ENCODE measurements around the gene PTPRD. TPM values are rescaled to one million over a fixed set of nuclear protein-coding genes. Genes with fewer than 3 reads are reported as not detected.

The PTPRD gene
- total RNA-seq, 1 donor from 2014 or later: 336 TPM

DNA sequence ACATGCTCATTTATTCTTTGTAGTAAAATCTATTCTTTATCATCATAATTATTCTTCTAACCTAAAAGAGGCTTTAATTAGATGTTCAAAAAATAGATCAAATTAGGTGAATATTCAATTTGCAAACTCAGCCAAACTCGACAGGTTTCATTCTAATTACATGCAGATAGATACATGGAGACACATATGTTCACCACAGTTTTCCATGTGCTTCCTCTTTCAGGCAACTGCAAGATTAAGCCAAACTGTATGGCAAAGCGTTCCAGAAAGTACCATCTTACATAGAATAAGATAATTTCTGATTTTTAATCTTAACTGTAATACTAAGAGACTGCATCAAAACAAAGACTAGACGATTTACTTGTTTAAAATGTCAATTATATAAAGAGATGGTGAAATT lies 1944.6 kb downstream of the PTPRD start:
- DNase-seq: no peak

DNA sequence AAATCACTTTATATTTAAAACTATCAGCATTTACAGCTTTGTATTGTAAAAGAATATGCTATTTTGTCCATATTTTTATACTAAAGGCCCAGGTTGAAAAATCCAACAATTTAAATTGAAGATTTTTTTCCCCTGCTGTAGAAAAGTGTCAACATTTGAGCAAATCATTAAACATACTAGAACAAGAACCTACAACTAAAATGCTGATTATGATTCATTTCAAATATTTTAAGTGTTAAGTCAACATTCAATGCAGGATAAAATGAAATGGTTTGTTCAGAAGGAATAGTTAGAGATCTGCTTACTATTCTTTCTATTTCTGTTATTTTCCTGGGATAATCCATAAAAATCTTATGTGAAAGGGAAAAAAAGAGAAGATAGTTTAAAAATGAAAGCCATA lies 1946.7 kb downstream of the PTPRD start:
- DNase-seq: no peak

DNA sequence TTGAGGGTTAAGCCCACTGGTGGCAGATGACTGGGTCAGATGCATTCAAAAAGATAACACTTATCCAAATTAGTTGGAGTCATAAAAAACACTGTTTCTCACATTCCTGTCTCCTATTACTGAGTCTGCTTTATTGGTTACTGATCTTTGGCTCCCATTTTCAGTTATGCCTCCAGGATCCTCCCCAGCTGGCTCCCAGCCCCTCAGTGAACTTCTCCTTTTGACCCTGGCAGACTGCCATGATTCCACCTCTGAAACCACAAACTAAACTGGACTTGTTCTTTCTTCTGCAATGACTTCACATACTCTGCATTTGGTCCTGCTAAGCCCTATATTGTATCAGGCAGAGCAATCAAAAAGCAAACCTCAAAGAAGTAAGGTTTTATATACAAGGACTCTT lies 1952.4 kb downstream of the PTPRD start:
- DNase-seq: no peak

DNA sequence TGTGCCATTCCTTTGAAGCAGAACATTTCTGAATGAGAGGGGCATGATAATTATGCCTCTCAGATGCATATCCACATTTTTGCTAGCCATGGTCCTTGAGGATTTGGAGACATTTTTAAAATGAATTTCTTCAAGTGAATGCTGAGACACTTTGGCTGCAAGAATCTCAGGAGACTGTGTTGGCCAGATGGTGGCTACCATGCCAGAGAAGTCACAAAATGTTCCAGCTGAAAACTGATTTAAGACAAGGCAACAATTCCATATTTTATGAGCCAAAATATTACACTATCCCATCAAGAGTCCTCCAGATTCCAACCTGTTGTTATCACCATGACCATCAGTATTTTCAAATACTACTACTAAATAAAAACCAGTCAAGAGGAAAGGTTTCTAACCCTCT lies 1953.7 kb downstream of the PTPRD start:
- DNase-seq: no peak

DNA sequence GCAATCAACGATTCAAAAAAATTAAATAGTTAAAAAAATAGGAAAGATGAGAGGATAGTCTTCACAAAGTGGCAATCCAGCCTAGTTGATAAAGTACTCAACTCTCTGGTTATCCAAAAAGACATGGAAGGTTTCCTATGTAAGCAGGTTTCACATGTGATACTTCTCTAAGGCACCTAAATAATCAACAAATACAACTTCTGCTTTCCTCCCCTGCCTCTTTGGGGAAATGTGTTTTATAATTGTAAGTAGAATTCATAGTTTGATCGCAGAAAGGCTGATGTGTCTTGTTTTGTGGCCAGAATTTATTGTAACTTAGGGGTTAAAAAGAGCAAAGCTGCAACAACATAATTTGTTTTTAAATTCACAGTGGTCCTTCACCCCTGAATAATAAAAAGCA lies 1957.7 kb downstream of the PTPRD start:
- no peak for DNase-seq

DNA sequence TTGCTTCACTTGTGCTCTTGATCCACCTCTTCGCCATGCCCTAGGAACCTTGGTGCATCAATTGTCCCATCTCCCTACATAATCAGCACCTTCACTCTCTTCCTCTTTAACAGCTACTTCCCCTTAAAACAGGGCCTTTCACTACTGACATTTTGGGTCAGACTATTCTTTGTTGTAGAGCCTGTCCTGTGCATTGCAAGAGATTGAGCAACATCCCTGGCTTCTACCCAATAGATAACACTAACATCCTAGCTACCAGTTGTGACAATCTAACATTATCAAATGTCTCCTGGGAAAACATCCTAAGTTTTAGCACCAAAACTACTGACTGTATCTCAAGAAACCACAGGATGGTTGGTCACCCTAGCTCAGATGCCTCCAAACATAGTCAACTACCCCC lies 1958.9 kb downstream of the PTPRD start:
- no peak for DNase-seq

DNA sequence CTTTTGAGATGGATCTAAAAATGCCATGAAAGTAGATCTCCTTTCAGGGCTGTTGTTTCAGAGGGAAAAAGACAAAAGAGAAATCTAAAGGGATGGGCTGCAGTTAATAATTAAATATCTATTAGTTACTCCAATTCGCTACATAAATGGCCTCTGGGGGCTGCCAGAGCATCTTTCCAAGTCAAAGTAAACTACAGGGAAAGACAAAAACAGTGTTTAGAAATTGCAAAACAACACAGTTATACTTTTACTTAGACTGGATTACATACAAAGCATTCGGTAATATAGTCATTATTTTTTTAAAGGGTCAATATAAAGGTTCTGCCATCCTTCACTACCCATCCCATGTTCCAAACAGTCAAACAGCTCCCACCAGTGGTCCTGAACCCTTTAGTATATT lies 1959.7 kb downstream of the PTPRD start:
- no peak for DNase-seq

DNA sequence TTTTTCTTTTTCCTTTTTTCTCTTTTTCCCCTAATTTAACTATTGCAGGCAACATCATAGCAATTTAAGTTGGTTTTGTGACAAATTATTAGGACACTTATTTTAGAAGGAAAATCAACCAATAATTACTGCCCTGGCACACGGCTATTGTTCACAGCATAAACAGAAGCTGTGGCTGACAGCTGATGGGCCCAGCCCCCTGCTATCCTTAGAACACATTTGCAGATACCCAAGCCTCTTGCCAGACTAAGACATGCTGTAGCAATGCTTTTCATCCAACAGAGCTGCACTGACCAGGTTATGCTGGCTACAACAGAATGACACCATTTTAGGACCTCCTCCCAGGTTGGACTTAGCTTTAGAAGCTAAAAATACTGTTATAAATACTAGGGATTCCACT lies 1960.5 kb downstream of the PTPRD start:
- DNase-seq: no peak

DNA sequence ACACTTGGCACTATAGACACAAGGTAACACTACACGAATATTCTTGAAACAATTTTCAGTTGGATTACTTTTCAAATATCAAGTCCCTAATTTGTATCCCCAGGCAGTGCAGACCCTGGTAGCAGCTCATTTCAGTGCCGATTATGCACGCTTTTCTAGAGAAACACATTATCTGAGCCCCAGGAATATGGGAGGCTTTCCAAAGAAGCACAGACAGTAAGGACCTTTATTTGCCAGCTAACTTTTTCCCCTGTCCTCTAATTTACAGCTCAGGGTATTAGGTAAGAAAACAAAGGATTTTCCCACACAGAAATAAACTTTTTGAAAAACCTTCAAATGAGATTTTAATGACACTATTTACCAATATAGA lies 1961.0 kb downstream of the PTPRD start:
- DNase-seq: no peak

DNA sequence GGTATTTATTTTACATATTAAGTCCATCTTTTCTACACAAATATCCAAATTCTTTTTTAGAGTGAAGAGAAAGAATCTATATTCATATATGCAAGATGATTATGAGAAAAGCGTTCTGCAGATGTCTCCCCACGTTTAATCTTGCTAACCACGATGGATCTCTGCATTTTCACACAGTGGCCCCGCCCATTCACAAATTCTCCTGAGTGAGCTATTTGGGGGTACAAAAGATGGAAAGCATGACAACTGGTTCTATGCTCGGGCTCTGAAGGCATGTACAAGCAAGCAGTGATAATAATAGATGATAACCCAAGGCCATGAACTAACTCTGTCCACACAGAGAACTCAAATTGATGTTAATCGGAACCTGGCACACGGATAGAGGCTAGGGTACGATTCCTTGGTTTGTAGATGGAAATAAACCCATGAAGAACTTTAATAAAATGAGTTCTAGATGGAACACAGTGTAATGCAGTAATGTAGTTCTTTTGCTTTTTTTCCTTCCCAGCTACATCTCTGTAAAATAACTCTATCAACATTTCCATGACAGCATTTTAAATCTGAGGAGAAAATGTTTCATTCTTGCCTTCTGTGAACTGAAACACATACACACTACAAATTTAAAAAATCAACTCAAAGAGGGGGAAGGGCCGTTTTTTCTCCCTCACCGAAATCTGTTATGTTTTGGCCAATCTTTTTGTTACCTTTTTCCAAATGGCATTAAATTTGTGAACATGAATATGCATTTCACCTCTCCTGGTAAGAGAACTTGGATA lies 1961.5 kb downstream of the PTPRD start:
- no peak for DNase-seq

DNA sequence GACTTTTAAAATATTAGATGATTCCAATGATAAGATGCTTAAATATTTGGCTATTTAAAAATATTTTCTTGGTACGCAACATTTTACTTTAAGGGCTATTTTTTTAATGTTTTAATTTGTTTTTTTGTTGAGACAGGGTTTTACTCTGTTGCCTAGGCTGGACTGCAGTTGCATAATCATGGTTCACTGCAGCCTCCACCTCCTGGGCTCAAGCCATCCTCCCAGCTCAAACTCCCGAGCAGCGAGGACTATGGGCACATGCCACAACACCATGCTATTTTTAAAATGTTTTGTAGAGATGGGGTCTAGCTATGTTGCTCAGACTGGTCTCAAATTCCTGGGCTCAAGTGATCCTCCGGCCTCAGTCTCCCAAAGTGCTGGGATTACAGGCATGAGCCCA lies 1963.0 kb downstream of the PTPRD start:
- no peak for DNase-seq

DNA sequence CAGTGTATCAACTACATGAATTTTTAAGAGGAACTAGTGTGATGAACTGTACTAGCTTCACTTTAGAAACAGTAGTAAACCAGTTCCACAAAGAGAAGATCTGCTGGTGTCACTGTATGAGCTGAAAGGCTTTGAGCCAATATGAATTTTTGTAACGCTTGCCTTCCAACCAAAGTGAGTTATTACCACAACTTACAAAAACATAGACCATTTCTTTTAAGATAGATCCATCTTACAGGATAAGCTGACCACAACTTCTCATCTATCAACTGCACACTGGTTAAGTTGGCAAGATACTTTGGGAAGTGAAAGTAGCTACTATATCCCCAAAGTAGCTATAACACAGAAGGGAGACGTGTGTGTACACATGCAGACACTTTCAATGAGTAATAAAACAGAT lies 1963.6 kb downstream of the PTPRD start:
- DNase-seq: no peak

DNA sequence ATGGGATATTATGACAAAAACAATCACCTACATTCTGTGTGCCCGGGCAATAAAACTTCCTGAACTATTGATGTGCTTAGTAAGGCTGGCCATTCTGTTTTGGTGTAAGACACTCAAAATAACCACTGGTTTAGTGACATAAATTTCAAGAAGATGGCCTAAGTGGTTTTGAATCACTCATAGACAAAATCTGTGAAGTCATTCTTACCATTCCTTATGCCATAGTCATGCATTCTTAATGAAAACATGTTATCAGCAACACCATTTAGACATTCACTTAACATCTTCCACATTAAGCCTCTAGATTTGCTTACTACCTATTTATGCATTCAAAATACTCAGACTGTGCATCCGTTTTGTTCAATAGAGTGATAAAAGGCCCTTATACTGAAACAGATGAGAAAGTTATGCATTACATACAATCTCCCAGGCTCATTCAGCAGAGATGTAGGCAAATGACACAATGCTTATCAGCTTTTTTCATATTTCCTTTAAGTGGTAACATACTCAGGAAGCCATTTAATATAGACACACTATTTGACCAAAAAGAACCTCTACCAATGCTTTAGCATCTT lies 1964.4 kb downstream of the PTPRD start:
- no peak for DNase-seq

DNA sequence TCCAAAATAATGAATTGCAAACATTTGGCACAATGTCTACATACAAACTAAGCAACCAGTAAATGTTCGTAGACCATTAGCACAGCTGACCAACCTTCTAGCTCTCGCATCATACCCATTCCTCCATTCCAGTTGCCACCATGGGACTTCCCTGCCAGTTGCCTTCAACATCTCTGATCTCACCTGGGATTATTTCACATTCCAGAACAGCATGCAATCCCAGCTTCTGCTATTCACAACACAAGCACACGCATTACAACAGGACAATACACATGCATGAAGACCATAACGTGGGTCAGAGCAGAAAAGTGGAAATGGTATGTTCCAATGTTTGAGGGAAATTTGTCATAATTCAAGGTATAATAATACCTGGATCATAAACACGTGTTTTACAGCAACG lies 1965.0 kb downstream of the PTPRD start:
- no peak for DNase-seq

DNA sequence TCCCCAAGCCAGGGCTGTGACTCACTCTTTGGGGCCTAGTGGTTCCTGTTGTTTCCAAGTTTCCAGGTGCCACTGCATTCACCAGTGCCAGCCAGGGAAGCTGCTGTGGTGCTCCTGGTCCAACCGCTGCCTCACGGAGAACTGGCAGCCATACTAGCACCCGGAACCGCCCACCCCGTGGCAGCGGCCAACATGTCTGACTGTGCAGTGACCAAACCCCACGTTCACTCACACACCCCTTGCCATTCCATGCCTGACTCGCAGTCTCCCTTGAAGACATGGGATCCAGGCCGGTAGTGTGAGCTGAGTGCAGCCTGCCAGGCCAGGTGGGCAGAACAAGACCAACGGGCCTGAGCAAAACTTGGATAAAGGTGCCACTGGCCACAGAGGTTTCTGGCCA lies 1968.2 kb downstream of the PTPRD start:
- DNase-seq: no peak

DNA sequence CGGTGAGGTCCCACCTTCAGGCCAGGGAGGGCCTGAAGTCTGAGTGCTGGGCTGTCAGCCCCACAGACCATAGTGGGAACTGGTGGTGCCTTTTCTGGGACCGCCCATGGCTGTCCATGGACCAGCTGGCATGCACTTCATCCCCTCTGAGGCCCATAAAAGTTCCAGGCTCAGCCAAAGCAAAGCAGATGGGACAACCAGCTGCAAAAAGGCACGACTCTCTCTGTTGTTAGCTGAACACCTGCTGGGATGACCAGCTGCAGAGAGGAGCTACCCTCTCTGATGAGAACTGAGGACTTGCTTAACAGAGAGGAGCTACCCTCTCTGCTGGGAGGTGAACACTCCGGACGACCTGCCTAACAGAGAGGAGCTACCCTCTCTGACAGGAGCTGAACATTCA lies 1968.9 kb downstream of the PTPRD start:
- DNase-seq: no peak

DNA sequence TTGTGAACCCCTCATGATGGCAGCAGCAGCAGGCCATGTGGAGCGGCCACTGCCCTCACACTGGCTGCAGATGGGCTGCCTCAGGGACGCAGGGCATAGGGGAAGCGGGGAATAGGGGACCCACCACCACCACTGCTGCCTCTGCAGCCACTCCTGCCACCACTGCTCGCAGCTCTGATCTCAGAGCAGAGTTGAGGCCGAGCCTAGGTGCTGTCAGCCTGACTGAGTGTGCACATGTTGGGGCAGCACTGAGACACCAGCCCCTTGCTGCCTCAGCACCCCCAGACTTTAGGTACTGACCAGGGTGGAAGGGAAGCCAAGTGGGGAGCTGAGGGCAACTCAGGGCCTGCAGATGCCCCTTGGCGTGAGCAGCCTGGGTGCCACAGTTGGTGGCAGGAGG lies 1969.3 kb downstream of the PTPRD start:
- no peak for DNase-seq

DNA sequence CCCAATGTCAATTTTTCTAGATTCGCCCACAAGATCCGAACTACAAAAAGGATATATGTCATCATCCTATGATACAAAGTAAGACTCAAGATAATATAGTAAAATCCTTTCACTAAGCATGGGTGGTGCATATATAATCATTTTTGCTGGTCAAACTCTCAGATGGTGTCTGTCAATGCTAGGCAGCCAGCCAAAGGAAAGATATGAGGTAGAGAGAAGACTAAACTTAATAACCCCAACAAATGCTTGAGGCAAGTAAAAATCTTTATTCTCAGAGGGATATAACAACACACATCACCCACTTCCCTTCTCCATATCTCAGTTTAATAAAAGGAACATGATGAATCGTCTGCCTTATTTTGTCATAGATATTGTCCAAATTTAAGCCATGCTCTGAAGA lies 1972.0 kb downstream of the PTPRD start:
- no peak for DNase-seq

DNA sequence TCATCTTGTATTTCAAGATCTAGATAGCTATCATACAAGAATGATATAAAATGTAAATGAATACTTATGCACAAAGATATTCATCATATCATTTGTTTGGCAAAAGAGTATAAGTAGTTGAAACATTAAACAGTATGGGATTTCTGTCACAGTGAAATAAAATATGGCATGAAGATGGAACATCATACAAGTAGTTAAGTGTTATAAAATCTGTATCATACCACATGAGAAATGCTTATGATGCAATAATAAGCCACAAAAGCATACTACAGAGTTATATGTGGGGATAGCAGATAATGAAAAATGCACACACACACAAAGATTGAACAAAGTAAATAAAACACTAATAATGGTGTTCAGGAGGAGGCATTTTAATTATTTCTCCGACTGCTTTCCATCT lies 1975.2 kb downstream of the PTPRD start:
- no peak for DNase-seq

DNA sequence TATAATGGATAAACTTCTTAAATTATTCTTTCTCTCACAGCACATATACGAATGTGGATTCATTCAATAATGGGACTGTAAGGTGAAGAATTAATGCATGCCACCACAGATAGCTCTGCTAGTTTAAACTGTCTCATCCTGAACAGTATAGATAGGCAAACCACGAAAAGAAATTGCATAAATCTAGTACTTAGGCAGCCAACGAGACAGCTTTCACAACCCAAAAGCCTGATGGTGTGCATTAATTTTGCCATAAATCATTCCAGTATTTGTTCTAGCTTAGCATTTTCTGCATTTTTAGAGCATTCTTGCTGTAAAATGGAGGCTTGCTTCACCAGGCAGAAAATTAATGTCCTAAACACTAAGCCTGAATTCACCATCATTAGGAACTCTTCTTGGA lies 1979.0 kb downstream of the PTPRD start:
- no peak for DNase-seq

DNA sequence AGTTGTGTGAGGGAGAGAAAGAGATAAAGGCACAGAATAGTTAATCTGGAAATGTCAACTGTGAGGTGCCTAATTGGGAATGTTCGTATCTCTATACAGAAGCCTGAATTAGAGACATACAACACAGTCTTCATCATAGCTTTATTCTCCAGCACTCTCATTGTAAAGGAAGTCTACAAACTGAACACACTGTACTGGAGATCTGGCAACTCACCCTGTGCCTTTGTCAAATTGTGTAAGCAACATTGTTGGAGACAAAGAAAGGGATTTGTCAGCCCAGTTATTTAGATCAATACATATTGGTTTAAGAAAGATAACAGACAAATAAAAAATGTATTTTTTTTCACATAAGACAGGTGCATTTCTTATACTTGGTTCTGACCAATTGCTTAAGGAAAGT lies 1980.3 kb downstream of the PTPRD start:
- DNase-seq: no peak

DNA sequence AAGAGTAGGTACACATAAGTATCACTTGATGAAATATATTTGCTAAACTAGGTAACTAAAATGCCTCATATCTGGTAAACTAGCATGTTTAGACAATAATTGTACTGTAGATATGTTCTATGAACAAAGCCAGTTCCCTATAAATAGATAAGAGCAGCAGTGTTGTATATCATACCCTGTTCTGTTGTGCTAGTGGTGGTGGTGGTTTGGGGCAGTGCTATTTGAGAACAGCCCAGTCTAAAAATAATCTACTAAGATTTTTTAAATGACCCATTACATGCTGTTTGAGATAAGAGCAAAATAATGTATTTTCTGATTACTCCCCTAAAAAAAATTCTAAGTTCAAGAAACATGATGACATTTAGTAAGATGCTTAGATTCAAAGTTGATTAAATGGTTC lies 1984.0 kb downstream of the PTPRD start:
- no peak for DNase-seq

DNA sequence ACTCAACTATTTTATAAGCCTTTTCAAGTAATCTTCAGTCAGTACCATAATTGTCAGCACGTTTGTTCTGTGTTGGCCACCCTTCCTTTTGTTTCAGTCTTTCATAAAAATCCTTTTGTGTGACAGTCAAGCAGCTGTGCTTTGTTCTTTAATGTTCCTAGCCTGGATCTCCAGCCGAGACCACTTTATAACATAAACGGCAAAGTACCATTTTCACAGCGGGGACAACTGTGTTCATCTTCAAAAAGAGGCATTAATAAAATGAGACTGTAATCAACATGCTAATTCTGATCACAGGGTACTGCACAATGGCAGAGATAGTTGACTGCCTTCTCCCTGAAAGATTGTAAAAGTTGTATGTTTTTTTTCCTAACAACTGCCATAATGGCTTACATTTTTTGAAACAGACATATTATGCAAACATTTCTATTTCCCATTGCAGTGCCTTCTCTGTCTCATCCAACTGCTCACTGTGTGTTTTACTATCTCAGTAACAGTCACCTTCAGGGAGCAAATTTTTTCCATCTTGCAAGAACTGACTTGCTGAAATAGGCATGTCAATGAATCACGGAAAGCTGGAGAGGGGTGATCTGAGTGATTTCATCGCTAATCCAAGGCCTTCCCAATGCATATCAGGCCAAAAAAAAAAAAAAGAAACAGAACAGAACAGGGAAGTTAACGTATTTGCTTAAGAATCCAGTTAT lies 1984.7 kb downstream of the PTPRD start:
- no peak for DNase-seq

DNA sequence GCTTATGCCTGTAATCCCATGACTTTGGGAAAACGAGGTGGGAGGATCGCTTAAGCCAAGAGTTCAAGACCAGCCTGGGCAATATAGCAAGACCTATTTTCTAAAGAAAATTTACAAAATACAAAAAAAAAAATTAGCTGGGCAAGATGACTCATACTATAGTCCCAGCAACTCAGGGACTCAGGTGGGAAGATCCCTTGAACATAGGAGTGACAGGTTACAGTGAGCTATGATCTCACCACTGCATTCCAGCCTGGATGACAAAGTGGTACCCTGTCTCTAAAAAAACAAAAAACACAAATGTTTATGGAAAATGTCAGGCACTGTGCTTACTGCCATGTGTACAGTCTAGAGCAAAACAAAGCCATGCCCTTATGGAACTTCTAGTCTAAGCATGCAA lies 1989.9 kb downstream of the PTPRD start:
- DNase-seq: no peak
